Fibroblast of pulmonary artery (primary cell): Measurements from ENCODE around the gene FTCD.

ENCODE experiments used
- DNase-seq: peaks from one replicate; pipeline ENCODE4 v3.0.0-alpha.2; 2010; ENCODE audit warnings: low read depth
- H3K4me3 ChIP-seq: replicated peaks from 2 replicates; pipeline ENCODE4 v1.5.1; 2011; ENCODE audit warnings: low read depth, mild to moderate bottlenecking, control low read depth, low read length, moderate library complexity
- TF ChIP-seq, protein P1 (sequence below): IDR thresholded peaks from 2 replicates; pipeline ENCODE4 v1.5.1; 2011; ENCODE audit warnings: mild to moderate bottlenecking, control low read depth, low read length, inconsistent platforms; ENCODE audit errors: missing control alignments

Gene FTCD

DNA sequence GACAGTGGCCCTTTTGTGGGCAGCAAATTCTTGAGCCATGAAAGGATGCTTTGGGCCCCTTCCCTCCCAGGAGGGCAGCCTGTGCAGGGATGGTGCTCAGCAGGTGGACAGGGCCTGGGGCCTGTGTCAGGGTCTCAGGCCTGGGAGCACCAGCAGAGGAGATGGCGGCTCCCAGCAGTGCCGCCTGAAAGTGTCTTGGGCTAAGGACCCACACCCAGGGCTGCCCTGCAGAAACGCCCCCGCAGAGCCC, 23.9 kb downstream of the FTCD start:
- TF ChIP-seq, protein P1, sequence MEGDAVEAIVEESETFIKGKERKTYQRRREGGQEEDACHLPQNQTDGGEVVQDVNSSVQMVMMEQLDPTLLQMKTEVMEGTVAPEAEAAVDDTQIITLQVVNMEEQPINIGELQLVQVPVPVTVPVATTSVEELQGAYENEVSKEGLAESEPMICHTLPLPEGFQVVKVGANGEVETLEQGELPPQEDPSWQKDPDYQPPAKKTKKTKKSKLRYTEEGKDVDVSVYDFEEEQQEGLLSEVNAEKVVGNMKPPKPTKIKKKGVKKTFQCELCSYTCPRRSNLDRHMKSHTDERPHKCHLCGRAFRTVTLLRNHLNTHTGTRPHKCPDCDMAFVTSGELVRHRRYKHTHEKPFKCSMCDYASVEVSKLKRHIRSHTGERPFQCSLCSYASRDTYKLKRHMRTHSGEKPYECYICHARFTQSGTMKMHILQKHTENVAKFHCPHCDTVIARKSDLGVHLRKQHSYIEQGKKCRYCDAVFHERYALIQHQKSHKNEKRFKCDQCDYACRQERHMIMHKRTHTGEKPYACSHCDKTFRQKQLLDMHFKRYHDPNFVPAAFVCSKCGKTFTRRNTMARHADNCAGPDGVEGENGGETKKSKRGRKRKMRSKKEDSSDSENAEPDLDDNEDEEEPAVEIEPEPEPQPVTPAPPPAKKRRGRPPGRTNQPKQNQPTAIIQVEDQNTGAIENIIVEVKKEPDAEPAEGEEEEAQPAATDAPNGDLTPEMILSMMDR: no peak
- no peak overlapping the region for H3K4me3 ChIP-seq
- DNase-seq: no peak

DNA sequence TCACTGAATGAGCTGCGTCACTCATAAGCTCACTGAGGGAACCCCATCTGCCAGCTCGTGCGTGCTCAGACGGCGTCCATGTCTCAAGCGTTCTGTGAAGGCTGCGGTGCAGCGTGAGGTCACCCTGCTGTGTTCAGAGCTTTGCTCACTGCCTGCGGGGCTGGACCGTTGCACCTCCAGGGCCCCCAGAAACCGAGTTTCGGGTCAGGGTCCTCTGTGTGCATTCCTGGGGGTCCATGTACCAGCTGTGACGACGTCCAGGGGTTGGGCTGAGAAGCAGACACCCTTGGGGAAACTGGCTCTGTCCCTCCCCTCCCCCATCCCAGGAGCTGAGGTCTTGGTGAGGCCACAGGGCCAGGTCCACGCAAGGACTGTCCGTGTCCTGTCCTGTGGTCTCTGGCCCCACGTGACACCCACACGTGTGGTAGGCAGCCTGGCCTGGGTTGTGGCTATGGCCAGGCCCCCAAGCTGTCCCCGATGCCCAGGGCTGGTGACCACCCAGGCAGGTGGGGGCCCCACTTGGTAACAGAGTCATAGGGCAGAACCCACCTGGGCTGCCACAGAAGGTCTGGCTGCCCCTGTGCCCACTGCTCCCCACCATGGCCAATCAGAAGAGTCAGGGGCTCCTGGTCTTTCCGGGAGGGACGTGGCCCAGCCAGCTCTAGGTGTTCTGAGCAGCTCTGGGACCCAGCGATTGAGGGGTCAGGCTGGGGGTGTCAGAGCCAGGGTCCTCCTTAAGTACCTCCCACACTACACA, 24.4 kb downstream of the FTCD start:
- TF ChIP-seq, protein P1: no peak
- H3K4me3 ChIP-seq: no peak overlapping the region
- no peak for DNase-seq

DNA sequence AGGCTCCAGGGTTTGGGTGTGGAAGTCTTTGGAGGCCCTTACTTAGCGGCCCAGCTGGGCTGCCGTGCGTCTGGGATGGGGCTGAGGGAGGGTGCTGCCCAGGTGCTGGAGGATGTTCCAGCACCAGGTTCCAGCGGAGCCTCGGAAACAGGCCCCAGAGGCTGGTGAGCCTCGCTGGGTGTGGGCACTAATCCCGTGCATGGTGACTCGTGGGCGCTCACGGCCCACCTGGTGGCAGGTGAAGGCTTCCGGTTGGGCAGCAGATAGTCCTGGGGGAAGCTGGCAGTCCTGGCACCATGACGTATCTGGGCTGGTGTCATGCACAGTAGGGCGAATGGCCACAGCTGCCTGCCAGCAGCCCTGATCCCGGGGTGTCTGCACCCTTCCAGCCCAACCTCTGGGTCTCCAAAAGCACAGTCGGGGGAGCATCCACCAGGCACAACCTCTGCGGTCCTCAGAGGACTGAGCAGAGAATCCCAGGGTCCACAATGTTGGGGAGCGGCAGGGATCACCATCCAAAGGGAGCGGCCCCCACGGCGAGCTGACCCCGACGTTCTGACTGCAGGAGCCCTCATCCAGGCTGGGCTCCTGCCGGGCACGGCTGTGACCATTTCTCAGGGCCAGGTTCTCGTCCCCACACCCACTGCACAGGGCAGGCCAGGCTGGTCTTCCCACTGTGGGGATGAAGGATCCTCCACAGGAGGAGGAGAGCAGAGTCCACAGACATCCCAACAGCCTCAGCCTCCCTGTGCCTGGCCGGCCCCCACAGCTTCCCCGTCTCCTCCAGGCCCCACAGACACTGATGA, 25.3 kb downstream of the FTCD start:
- no peak for DNase-seq
- H3K4me3 ChIP-seq: no peak overlapping the region
- TF ChIP-seq, protein P1: no peak

DNA sequence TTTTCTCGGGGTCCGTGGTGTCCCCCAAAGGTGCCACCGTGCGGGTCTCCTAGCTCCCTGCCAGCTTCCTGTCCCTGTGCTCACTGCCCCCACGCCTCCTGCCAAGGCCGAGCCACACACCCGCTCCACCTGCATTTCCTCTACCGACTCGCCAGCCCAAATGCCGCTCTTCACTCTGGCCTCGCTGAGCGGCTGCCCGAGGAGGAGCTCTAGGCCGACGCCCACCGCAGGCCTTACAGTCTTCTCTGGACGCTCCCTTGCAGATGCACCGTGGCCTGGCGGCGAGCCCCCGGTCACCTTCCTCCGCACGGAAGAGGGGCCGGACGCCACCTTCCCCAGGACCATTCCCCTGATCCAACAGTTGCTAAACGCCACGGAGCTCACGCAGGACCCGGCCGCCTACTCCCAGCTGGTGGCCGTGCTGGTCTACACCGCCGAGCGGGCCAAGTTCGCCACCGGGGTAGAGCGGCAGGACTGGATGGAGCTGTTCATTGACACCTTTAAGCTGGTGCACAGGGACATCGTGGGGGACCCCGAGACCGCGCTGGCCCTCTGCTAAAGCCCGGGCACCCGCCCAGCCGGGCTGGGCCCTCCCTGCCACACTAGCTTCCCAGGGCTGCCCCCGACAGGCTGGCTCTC, 26.3 kb downstream of the FTCD start:
- no peak for DNase-seq
- TF ChIP-seq, protein P1: no peak
- no peak overlapping the region for H3K4me3 ChIP-seq

DNA sequence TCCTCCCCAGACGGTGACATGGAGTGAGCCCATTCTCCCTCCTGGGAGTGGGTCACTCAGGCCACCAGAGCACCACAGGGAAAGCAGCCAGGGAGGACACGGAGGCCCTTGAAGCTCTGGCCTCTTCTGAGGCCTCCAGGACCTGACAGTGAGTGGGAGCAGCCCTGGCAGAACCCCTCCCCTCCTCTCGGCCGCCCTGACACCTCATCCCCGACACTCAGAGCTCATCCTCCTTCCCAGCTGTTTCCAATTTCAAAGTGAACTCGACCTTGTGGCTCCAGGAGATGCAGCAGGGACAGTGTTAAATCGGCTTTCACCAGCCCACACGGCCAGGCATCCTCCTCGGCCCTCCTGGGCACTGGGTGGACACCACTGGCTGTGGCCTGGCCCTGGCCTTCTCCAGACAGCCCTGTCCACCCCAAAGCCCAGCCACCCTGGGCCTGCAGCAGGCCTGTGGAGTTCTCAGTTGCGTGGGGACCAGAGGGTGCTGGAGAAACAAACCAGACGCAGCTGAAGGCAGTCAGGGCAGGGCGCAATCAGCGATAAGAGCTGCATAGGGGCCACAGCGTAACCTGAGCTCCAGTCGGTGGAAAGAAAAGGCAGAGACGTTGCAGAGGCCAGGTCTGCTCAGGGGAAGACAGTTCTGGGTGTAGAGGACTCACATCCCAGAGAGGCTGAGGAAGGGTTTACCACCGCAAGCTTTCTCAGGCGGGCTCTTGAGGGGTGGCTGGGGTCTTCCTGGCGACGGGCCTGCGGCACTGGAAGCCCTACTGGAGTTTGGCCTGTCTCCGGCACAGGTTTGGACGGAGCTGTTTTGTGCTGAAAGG, 27.1 kb downstream of the FTCD start:
- no peak for DNase-seq
- TF ChIP-seq, protein P1: no peak
- no peak overlapping the region for H3K4me3 ChIP-seq

DNA sequence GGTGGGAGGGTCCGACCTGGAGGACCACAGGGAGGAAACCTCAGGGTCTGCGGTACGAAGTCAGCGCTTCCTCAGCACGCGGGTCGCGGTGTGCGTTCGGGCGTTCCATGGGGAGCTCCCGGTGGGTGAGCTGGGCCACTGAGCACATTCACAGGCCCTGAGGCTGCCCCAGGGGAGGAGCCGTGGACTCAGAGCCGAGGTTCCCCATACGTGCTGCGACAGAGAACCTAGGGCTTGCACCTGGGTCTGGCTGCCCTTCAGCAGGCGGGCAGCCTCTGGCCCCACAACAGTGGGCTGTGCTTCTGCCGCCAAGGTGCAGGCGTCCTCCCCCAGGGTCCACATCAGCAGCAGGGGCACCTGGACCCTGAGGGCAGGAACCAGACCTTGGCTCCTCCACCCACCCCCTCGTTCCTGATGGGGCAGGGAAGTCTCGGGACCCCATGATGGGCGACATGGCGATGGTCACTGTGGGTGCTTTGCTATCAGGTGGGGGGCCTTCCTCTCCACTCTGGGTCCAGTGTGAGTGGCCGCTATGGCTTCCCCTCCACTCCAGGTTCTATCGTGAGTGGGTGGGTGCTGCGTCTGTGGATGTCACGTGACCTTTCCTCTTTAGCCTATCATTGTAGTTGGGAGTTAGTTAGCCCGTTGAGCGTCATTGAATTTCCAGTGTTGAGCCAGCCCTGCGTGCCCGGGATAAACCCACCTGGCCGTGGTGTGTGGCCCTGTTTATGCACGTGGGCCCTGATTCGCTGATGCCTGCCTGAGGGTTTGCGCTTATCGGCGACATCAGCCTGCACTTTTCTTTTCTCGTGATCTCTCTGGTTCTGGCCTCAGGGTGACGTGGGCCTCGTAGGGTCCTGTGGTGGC, 27.9 kb downstream of the FTCD start:
- TF ChIP-seq, protein P1: no peak
- DNase-seq: no peak
- H3K4me3 ChIP-seq: no peak overlapping the region
